Body of pancreas (tissue), 4 donors: Measurements from ENCODE around the gene SLC34A3. TPM values are rescaled to one million over a fixed set of nuclear protein-coding genes. Genes with fewer than 3 reads are reported as not detected.

Experiments used
- ATAC-seq: fragments of 150-250 bp; one replicate; pipeline ENCODE4 v1.9.1; 2016
- DNase-seq, 4 donors: peaks; one replicate each; pipeline ENCODE4 v3.0.0-alpha.2; 2019
- H3K27ac ChIP-seq, 4 donors: fragments of 200-600 bp; sonication (generic); 1 replicate in 3 of 4; 2 replicates in 1 of 4; pipeline versions ENCODE4 v1.5.1 to v1.6.1; 2016 to 2019; ENCODE audit warnings: mild to moderate bottlenecking in 1 of 4, mixed read lengths in 1 of 4, moderate library complexity in 1 of 4
- H3K27me3 ChIP-seq, 2 donors: fragments of 200-600 bp; sonication (generic); one replicate each; pipeline ENCODE4 v1.6.0; 2016; ENCODE audit warnings: mild to moderate bottlenecking in 1 of 2
- H3K36me3 ChIP-seq, 2 donors: fragments of 200-600 bp; sonication (generic); replicated peaks in 1 of 2; 2 replicates each; pipeline ENCODE4 v1.5.1; 2016; ENCODE audit warnings: low read depth in 2 of 2; ENCODE audit not compliant: insufficient read depth in 1 of 2
- H3K4me1 ChIP-seq: fragments of 200-600 bp; sonication (generic); one replicate; pipeline ENCODE4 v1.6.0; 2016
- H3K4me3 ChIP-seq, 2 donors: fragments of 200-600 bp; sonication (generic); 1 replicate in 1 of 2; 2 replicates in 1 of 2; pipeline ENCODE4 v1.5.1; 2016 to 2019
- H3K9me3 ChIP-seq, 3 donors: fragments of 200-600 bp; sonication (generic); 1 replicate in 2 of 3; 2 replicates in 1 of 3; pipeline ENCODE4 v1.5.1; 2016
- POLR2A ChIP-seq, 3 donors: fragments of 450-650 bp; IDR thresholded peaks; one replicate each; pipeline ENCODE4 v1.6.1; 2016; ENCODE audit warnings: antibody characterized with exemption in 3 of 3, mild to moderate bottlenecking in 2 of 3
- WGBS, 2 donors: methylation state at CpG; one replicate each; pipeline ENCODE4 v1.1.5; 2017; 5-methylcytosine and 5-hydroxymethylcytosine counted together
- intact Hi-C: fragments of 100-400 bp; cut with DNase I; formaldehyde crosslinking; loops from one replicate; pipeline ENCODE4 v1.15.1; 2023
- total RNA-seq, 2 donors: library from RNA; depleted of rRNA; stranded (reverse); fragments of >200 nt; gene quantifications; one replicate each; pipeline ENCODE4 v1.1.0, GENCODE V29; 2016
- TF ChIP-seq, protein P1 (sequence below), 7 experiments: fragments of 450-650 bp in 4 of 7; fragments of 200-600 bp in 3 of 7; sonication (generic) in 3 of 7; IDR thresholded peaks; one replicate each; pipeline ENCODE4 v1.5.1; 2016 to 2019; ENCODE audit warnings: antibody characterized with exemption in 7 of 7

Gene SLC34A3
- total RNA-seq, 2 donors from 2014 or later, result 0.33 TPM; not detected in 1

DNA sequence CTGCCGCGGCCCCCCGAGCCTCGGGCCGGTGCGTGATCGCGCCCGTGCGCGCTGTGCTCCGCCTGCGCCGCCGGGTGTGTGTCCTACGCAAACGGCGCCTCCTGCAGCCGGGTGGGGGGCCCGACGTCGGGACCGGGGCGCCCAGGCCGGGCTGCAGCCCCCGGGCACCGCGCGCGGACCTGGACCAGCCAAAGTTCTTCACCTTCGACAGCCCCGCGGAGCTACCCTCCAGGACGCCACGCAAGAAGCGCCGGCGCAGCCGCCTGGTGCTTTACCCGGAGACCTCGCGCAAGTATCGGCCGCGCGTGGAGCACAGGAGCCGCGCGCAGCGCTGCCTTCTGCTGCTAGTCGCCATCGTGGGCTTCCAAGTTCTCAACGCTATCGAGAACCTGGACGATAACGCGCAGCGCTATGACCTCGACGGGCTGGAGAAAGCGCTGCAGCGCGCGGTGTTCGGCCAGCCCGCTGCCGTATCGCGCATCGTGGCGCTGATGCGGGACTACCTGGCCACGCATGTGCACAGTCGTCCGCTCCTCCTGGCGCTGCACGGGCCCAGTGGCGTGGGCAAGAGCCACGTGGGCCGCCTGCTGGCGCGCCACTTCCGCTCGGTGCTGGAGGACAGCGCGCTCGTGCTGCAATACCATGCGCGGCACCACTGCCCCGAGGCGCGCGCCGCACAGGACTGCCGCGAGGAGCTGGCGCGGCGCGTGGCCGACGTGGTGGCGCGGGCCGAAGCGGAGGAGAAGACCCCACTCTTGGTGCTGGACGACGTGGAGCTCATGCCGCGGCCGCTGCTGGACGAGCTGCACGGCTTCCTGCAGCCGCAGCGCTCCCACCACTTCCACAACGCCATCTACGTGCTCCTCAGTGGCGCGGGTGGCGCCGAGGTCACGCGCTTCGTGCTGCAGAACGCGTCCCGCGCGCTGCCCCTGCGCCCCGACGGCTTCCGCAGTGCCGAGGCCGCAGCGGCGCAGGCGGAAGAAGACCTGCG, 48.3 kb downstream of the SLC34A3 start:
- TF ChIP-seq, protein P1, sequence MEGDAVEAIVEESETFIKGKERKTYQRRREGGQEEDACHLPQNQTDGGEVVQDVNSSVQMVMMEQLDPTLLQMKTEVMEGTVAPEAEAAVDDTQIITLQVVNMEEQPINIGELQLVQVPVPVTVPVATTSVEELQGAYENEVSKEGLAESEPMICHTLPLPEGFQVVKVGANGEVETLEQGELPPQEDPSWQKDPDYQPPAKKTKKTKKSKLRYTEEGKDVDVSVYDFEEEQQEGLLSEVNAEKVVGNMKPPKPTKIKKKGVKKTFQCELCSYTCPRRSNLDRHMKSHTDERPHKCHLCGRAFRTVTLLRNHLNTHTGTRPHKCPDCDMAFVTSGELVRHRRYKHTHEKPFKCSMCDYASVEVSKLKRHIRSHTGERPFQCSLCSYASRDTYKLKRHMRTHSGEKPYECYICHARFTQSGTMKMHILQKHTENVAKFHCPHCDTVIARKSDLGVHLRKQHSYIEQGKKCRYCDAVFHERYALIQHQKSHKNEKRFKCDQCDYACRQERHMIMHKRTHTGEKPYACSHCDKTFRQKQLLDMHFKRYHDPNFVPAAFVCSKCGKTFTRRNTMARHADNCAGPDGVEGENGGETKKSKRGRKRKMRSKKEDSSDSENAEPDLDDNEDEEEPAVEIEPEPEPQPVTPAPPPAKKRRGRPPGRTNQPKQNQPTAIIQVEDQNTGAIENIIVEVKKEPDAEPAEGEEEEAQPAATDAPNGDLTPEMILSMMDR (IDR thresholded peaks at IDR 0.05), result no peak
- no peak for TF ChIP-seq POLR2A (IDR thresholded peaks at IDR 0.05)
- no peaks in the 10 kb centered on the region for H3K36me3 ChIP-seq
- H3K4me3 ChIP-seq, result no peak overlapping the region
- no peaks in the 10 kb centered on the region for H3K9me3 ChIP-seq
- ATAC-seq (no peak), DNase-seq (no peak)
- intact Hi-C loops, result no loop called here
- peaks cover 26% of the 10 kb centered on the region for H3K4me1 ChIP-seq
- no peak overlapping the region for H3K27ac ChIP-seq
- WGBS, 2 donors, result 88 to 92% methylated on average over 92 to 111 of the region's 139 CpGs
- H3K27me3 ChIP-seq, result no peaks in the 10 kb centered on the region

DNA sequence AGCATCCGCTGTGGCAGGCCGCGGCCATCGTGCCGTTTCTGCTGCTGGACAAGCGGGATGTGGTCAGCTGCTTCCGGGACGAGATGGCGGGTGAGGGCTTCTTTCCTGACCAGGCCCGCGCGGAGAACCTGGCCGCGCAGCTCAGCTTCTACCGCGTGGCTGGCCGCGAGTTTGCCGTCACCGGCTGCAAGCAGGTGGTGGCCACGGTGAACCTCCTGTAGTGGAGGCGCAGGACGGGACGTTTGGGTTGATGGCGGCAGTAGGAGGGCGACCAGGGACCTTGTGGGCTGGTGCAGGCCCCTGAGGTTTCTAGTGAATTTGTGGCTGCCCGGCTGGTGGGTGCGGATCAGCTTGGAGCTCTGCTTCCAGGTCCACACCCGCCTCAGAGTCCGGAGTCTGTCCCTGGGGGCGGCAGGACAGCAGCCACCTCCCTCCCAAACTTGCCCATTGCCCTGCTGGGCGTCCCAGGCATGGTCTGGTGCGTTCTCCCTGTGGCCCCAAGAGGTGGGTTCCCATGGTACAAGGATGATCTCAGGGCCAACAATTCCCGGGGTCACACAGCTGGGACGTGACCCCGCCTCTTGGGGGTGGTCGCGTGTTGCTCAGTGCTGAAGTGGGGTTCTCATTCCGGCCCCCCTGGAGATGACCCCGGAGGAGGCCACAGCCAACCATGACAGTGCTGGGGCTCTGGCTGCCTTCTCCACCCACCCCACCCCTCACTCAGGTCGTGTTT, 49.2 kb downstream of the SLC34A3 start:
- WGBS, 2 donors, result 84 to 89% methylated on average over 24 to 32 of the region's 41 CpGs
- TF ChIP-seq POLR2A (IDR thresholded peaks at IDR 0.05), result no peak
- TF ChIP-seq, protein P1 (IDR thresholded peaks at IDR 0.05), result no peak
- Histone ChIP-seq H3K27ac (no peak overlapping the region), H3K9me3 (no peaks in the 10 kb centered on the region), H3K27me3 (no peaks in the 10 kb centered on the region), H3K4me3 (no peak overlapping the region), H3K36me3 (no peaks in the 10 kb centered on the region), H3K4me1 (peaks cover 17% of the 10 kb centered on the region)
- DNase-seq (no peak), ATAC-seq (no peak)
- intact Hi-C loops, result loop anchor here (5.0 to 10.0 kb wide), 3 partner anchors 127 to 245 kb away; partner anchors contain the start of gene ENTPD8

DNA sequence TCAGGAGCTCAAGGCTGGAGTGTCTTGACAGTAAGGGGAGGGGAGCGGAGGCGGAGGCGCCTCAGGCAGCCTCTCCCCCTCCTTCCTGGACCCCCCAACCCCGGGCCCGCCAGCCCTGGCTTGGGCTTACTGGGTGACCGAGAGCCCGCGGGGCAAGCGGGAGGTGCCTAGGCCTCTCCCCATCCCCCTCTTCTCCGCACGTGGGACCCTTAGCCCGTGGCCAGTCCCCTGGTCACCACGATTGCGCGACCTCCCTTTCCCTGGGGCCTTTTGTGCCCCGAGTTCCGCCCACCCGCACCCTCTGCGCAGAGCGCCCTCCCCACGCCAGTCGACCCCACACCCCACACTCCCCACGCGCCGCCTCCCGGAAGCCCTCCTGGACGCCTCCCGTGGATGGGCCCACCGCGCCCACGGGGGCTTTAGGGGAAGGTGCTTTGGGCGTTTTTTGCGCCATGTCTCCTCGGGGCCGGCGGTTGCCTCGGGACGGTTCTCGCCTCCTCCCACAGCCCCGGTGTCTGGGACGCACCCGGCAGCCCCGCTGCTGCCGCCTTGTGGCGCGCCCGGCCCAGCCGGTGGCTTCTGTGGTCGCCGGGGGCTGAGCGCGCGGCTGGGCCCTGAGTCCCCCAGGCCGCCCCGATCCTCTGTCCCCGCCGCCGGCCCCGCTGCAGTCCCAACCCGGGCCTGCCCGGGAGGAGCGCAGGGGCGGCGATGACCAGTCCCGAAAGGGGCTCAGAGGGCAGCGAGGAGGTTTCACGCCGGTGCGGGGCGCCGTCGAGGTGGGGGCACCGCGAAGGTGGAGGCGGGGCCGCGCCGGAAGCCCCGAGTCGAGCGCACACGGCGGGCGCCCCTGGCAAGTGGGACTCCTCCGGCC, 50.0 kb downstream of the SLC34A3 start:
- TF ChIP-seq, protein P1 (IDR thresholded peaks at IDR 0.05), result peak in 2 of 7 experiments; percentile 11 to 17
- no peak for TF ChIP-seq POLR2A (IDR thresholded peaks at IDR 0.05)
- Histone ChIP-seq H3K4me3 (no peak overlapping the region), H3K27me3 (no peaks in the 10 kb centered on the region), H3K27ac (no peak overlapping the region), H3K4me1 (peaks cover 14% of the 10 kb centered on the region), H3K9me3 (no peaks in the 10 kb centered on the region), H3K36me3 (no peaks in the 10 kb centered on the region)
- intact Hi-C loops, result loop anchor here (5.0 to 10.0 kb wide), 3 partner anchors 127 to 244 kb away; partner anchors contain the start of gene ENTPD8
- ATAC-seq (no peak), DNase-seq (peak in 1 of 4 donors; percentile 13)
- WGBS, 2 donors, result 55 to 81% methylated on average over 42 to 77 of the region's 85 CpGs

DNA sequence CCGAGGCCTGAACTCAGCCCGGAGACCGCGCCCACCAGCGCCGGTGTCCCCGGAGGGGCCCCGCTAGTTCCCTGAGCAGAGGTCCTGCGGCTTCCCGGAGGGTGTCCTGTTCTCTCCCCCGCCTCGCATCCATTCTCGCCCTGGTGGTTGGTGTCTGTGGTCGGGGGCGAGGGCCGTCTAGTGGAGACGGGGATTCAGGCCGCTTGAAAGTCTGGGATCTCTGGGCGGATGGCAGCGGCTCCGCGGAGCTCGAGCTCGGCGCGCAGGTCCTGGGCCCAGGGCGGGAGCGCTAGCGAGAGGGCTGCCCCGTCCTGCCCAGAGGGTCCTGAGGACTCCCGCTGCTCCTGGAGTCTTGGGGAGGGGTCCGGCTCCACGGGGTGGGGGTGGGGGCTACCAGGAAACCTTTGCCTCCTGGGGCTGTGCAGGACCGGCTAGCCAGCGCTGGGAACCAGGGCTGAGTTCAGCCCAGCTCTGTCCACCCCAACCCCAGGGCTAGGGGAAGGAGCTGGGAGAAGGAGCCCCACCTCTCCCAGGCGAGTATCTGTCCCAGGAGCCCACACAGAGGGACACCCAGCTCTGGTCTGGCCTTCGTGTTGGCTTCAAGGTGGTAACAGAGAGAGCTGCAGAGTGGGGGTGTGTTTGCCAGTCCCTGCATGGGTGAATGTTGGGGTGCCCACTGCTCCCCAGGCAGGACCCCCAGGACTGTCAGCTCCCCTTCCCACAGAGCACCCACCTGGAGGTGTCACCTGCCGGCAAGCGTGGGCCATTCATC, 50.8 kb downstream of the SLC34A3 start:
- WGBS, 2 donors, result 78 to 84% methylated on average over 7 to 23 of the region's 39 CpGs
- Histone ChIP-seq H3K4me3 (no peak overlapping the region), H3K9me3 (no peaks in the 10 kb centered on the region), H3K36me3 (no peaks in the 10 kb centered on the region), H3K27me3 (no peaks in the 10 kb centered on the region), H3K4me1 (peaks cover 8% of the 10 kb centered on the region), H3K27ac (no peak overlapping the region)
- intact Hi-C loops, result loop anchor here (5.0 to 10.0 kb wide), 3 partner anchors 126 to 243 kb away; partner anchors contain the start of gene ENTPD8
- ATAC-seq, result no peak
- DNase-seq, result no peak
- TF ChIP-seq, protein P1 (IDR thresholded peaks at IDR 0.05), result no peak
- no peak for TF ChIP-seq POLR2A (IDR thresholded peaks at IDR 0.05)
